Keratinocyte (primary cell): ENCODE results near the gene SSX2IP. TPM values are rescaled to one million over a fixed set of nuclear protein-coding genes. Genes with fewer than 3 reads are reported as not detected.

ENCODE experiments used
- DNase-seq: peaks from one replicate; pipeline ENCODE4 v3.0.0-alpha.2; 2011; ENCODE audit warnings: low read depth, missing footprints, low spot score
- FAIRE-seq: peaks from 2 replicates; lab custom pipeline; 2011; peaks lifted over from hg19 to GRCh38; lab: Jason Lieb, UNC
- H2AFZ ChIP-seq: 2 replicates; pipeline ENCODE4 v1.6.0; 2012; ENCODE audit warnings: low read length, control low read depth, inconsistent platforms; ENCODE audit not compliant: control insufficient read depth
- H3K27ac ChIP-seq: 2 replicates; pipeline ENCODE4 v1.5.1; 2011; ENCODE audit warnings: low read length; ENCODE audit not compliant: control insufficient read depth, insufficient read depth
- H3K27me3 ChIP-seq: 3 replicates; pipeline ENCODE4 v1.6.0; 2011; ENCODE audit warnings: low read length; ENCODE audit not compliant: control insufficient read depth, insufficient read depth; ENCODE audit errors: extremely low read depth
- H3K36me3 ChIP-seq, 2 experiments: 2 replicates in 1 of 2; 3 replicates in 1 of 2; pipeline ENCODE4 v1.5.1; 2011; ENCODE audit warnings: low read length in 2 of 2, mild to moderate bottlenecking in 1 of 2; ENCODE audit not compliant: control insufficient read depth in 2 of 2, insufficient read depth in 2 of 2; ENCODE audit errors: extremely low read depth in 1 of 2
- H3K4me1 ChIP-seq: 3 replicates; pipeline ENCODE4 v1.5.1; 2011; ENCODE audit warnings: low read length; ENCODE audit not compliant: control insufficient read depth, insufficient read depth; ENCODE audit errors: extremely low read depth
- H3K4me2 ChIP-seq: 3 replicates; pipeline ENCODE4 v1.6.0; 2011; ENCODE audit warnings: low read depth, low read length; ENCODE audit not compliant: control insufficient read depth, insufficient read depth; ENCODE audit errors: extremely low read depth
- H3K4me3 ChIP-seq, 3 experiments: fragments of 200-600 bp in 1 of 3; sonication (generic) in 1 of 3; 2 replicates in 2 of 3; 3 replicates in 1 of 3; pipeline ENCODE4 v1.5.1; 2011 to 2016; ENCODE audit warnings: low read length in 3 of 3, mild to moderate bottlenecking in 3 of 3, control low read depth in 2 of 3, inconsistent platforms in 1 of 3, low read depth in 1 of 3, mixed read lengths in 1 of 3, mixed run types in 1 of 3, moderate library complexity in 1 of 3; ENCODE audit not compliant: control insufficient read depth in 2 of 3, insufficient read depth in 2 of 3; ENCODE audit errors: extremely low read depth in 1 of 3
- H3K79me2 ChIP-seq: 2 replicates; pipeline ENCODE4 v1.6.0; 2012; ENCODE audit warnings: low read length; ENCODE audit not compliant: control insufficient read depth, insufficient read depth
- H3K9ac ChIP-seq: 3 replicates; pipeline ENCODE4 v1.6.0; 2011; ENCODE audit warnings: low read length; ENCODE audit not compliant: control insufficient read depth, insufficient read depth; ENCODE audit errors: extremely low read depth
- H3K9me1 ChIP-seq: 3 replicates; pipeline ENCODE4 v1.6.0; 2011; ENCODE audit warnings: low read length; ENCODE audit not compliant: control insufficient read depth, insufficient read depth; ENCODE audit errors: extremely low read depth
- H3K9me3 ChIP-seq: 2 replicates; pipeline ENCODE4 v1.5.1; 2012; ENCODE audit warnings: low read depth, low read length; ENCODE audit not compliant: control insufficient read depth
- H4K20me1 ChIP-seq: 3 replicates; pipeline ENCODE4 v1.6.0; 2011; ENCODE audit warnings: low read length; ENCODE audit not compliant: control insufficient read depth, insufficient read depth; ENCODE audit errors: extremely low read depth
- EZH2 ChIP-seq: IDR thresholded peaks from one replicate; pipeline ENCODE4 v1.6.1; 2012; ENCODE audit warnings: inconsistent platforms, mild to moderate bottlenecking, low read length, moderate library complexity
- dilution Hi-C: fragments of 300-500 bp; cut with MboI; formaldehyde crosslinking; loops from one replicate; pipeline ENCODE4 v1.7.0; 2020; ENCODE audit warnings: low sequenced_read_pairs; ENCODE audit not compliant: extremely low pct_ligation_motif_present
- polyA plus RNA-seq, 5 experiments: library from polyadenylated mRNA; depleted of rRNA in 3 of 5; stranded (reverse) in 3 of 5; stranded (forward) in 1 of 5; unstranded in 1 of 5; fragments of >200 nt; gene quantifications; 1 replicate in 1 of 5; 2 replicates in 3 of 5; 3 replicates in 1 of 5; pipeline versions ENCODE4 v1.2.1 to v1.2.3, GENCODE V29; 2011 to 2012; ENCODE audit warnings: missing spikeins in 2 of 5, low read depth in 1 of 5, low replicate concordance in 1 of 5
- TF ChIP-seq, protein P1 (sequence below), 3 experiments: IDR thresholded peaks in 1 of 3; conservative IDR thresholded peaks in 1 of 3; optimal IDR thresholded peaks in 1 of 3; 2 replicates in 2 of 3; 3 replicates in 1 of 3; pipeline versions ENCODE3 to v1.5.1; 2011; ENCODE audit warnings: low read length in 3 of 3, mild to moderate bottlenecking in 3 of 3, moderate library complexity in 2 of 3, control low read depth in 1 of 3, inconsistent platforms in 1 of 3; ENCODE audit not compliant: insufficient read depth in 2 of 3; ENCODE audit errors: extremely low read depth in 1 of 3

The SSX2IP gene
- polyA plus RNA-seq, 1 donor (not counting 4 experiments of a cell fraction or from before 2014, with no cell fraction given) = 13.0 TPM

- Histone ChIP-seq H3K4me2 (peak overlapping the region; percentile 99), H3K9me1 (no peaks in the 10 kb centered on the region)
These were observed 2.4 kb downstream of the SSX2IP start for GRCh38 chr1:84687714-84688462.

GRCh38 chr1:84686223-84686622 is 4.0 kb downstream of the SSX2IP start:
- H3K4me1 ChIP-seq = peaks cover 24% of the 10 kb centered on the region
- dilution Hi-C loops = no loop called here
- H3K4me2 ChIP-seq = no peak overlapping the region
- no peak overlapping the region for H2AFZ ChIP-seq
- H4K20me1 ChIP-seq = no peaks in the 10 kb centered on the region
- H3K79me2 ChIP-seq = peaks cover 25% of the 10 kb centered on the region
- no peaks in the 10 kb centered on the region for H3K9me3 ChIP-seq
- TF ChIP-seq EZH2 = no peak
- TF ChIP-seq, protein P1, sequence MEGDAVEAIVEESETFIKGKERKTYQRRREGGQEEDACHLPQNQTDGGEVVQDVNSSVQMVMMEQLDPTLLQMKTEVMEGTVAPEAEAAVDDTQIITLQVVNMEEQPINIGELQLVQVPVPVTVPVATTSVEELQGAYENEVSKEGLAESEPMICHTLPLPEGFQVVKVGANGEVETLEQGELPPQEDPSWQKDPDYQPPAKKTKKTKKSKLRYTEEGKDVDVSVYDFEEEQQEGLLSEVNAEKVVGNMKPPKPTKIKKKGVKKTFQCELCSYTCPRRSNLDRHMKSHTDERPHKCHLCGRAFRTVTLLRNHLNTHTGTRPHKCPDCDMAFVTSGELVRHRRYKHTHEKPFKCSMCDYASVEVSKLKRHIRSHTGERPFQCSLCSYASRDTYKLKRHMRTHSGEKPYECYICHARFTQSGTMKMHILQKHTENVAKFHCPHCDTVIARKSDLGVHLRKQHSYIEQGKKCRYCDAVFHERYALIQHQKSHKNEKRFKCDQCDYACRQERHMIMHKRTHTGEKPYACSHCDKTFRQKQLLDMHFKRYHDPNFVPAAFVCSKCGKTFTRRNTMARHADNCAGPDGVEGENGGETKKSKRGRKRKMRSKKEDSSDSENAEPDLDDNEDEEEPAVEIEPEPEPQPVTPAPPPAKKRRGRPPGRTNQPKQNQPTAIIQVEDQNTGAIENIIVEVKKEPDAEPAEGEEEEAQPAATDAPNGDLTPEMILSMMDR (optimal IDR thresholded peaks at IDR 0.05 in 1 of 3, IDR thresholded peaks at IDR 0.05 in 1 of 3, conservative IDR thresholded peaks at IDR 0.05 in 1 of 3; ENCODE audit: extremely low read depth in 1 of 3, insufficient read depth in 2 of 3, low read length in 3 of 3) = no peak
- no peaks in the 10 kb centered on the region for H3K9me1 ChIP-seq
- no peak overlapping the region for H3K27ac ChIP-seq
- no peak for FAIRE-seq
- H3K4me3 ChIP-seq = no peak overlapping the region
- H3K9ac ChIP-seq = no peak overlapping the region
- no peak for DNase-seq
- no peaks in the 10 kb centered on the region for H3K36me3 ChIP-seq
- H3K27me3 ChIP-seq = no peaks in the 10 kb centered on the region

More at GRCh38 chr1:84687714-84688462, 2.4 kb downstream of the SSX2IP start:
- no peak for DNase-seq
- H3K79me2 ChIP-seq = peaks cover 23% of the 10 kb centered on the region
- no peak overlapping the region for H3K9ac ChIP-seq
- H3K9me3 ChIP-seq = no peaks in the 10 kb centered on the region
- H3K27me3 ChIP-seq = no peaks in the 10 kb centered on the region
- no peak overlapping the region for H3K4me3 ChIP-seq
- no peaks in the 10 kb centered on the region for H3K36me3 ChIP-seq
- dilution Hi-C loops = no loop called here
- no peaks in the 10 kb centered on the region for H4K20me1 ChIP-seq
- TF ChIP-seq, protein P1 (optimal IDR thresholded peaks at IDR 0.05 in 1 of 3, IDR thresholded peaks at IDR 0.05 in 1 of 3, conservative IDR thresholded peaks at IDR 0.05 in 1 of 3; ENCODE audit: extremely low read depth in 1 of 3, insufficient read depth in 2 of 3, low read length in 3 of 3) = no peak
- TF ChIP-seq EZH2 = no peak
- H3K4me1 ChIP-seq = peaks cover 27% of the 10 kb centered on the region
- no peak for FAIRE-seq
- H3K27ac ChIP-seq = no peak overlapping the region
- no peak overlapping the region for H2AFZ ChIP-seq
